NCI-H2029 (cell line): ENCODE measurements around the gene LARGE1.
"Not testable (repeated sequence)": the region's sequence is repeated elsewhere in the genome, so short reads cannot be mapped to it uniquely, and the experiment has no call there.

Experiments used
- DNase-seq: peaks from one replicate; lab custom pipeline; 2025; lab: John Stamatoyannopoulos, UW

LARGE1 gene

GRCh38 chr22:33883961-33884808 lies 36.1 kb downstream of the LARGE1 start:
- DNase-seq = no peak

DNA sequence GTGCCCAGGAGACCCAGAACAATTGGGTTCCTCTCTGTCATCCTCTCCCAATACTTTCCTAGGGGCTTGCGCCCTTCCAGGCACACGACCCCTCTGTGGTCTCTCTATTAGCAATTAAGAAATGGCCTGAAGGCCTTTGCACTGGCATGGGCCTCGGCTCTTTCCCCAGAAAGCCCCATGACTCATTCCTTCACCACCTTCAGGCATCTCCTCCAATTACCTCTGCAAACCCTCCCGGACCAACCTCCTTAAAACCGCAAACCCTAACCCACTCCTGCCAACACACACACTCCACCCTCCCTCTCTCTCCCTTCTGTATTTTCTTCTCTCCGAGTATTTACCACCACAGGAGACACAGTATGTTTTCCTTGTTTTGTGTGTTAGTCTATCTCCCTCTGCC lies 36.7 kb downstream of the LARGE1 start:
- no peak for DNase-seq

DNA sequence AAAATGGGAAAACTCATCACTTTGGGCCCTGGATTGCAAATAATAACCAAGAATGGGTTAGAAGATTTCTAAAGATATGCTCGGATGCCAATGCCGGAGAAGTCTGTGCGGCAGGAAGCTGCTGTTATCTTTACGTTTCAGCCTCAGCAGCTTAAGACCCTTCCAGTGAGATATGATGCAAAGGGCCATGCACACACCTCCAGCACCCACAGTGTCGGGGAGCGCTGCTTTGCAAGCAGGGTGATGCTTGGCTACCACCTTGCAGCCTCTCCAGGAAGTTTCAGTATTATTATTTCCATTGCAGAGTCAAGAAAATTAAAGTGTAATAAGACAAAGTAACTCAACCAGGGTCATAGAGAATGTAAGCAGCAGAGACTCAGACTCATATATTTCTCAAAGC lies 37.3 kb downstream of the LARGE1 start:
- no peak for DNase-seq

- DNase-seq = no peak
Observed at GRCh38 chr22:33880986-33881385, 39.3 kb downstream of the LARGE1 start.

GRCh38 chr22:33879796-33880195 lies 40.5 kb downstream of the LARGE1 start:
- no peak for DNase-seq

DNA sequence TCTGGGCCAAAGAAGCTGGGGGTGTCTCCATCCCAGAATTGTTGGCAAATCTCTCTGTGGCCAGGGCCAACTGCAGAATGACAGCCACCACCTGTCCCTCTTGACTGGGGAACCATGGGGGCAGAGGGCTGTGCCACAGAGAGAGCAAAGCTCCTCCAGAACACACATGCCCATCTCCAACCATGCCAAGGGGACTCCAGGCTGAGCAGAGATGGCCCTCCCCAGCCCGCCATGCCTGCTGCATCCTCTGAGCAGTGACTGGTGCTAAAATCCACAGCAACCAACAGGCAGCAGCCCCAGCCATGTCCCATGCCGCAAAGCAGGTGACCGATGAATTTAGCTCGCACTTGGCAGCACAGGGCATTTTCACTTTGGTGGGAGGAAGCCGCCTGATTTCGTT lies 45.0 kb downstream of the LARGE1 start:
- no peak for DNase-seq

- DNase-seq = no peak
Observed at GRCh38 chr22:33874206-33874605, 46.1 kb downstream of the LARGE1 start.

DNA sequence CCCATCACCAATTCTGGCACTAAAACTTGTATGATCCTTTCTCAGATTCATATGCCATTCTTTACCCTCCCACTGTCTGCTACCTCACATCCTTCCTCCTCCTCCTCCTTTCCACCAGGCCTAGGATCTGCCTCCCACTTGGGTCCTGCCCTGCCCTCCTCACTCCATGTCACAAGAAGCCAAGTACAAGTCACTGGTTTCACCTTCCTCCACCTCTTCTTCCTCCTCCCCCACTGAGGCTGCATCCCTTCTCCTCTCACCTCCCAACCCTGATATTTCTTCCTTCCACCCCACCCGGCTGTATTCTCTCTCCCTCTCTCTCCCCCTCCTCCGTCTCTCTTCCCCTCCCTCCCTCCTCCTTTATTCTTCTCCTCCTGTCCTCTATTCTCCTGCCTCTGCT lies 46.6 kb downstream of the LARGE1 start:
- no peak for DNase-seq

DNA sequence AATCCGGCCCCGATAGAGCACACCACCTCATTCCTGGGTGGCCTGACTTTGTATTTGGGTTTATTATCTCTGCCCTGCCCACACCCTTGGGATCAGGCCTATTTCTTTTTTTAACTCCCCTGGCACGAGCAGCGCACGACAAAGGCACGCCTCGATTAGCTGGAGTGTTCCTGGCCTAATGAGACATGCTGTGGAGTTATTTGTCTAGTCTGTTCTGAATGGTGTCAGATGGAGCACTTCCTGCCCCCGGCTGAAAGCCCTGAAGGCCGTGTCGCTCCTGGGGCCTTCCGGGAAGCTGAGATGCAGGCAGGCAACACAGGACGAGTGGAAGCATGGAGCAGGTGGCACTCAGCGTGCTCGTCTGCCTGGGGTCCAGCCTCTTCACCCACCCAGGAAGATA lies 47.1 kb downstream of the LARGE1 start:
- DNase-seq = peak; percentile 53

- DNase-seq = no peak
Observed at GRCh38 chr22:33871935-33872334, 48.3 kb downstream of the LARGE1 start.

DNA sequence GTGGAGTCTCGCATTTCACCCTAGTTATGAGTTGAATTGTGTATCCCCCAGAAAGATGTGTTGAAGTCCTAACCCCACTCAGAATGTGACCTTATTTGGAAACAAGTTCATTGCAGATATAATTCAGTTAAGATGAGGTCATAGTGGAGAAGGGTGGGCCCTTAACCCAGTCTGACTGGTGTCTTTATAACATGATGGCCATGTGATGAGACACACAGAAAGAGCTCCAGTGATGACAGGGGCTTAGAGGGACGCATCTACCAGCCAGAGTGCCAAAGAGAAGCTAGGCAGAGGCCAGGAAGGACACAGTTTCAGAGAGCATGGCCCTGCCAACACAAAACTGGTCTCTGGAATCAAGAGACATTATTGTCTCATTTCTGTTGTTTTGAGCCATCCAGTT lies 50.3 kb downstream of the LARGE1 start:
- no peak for DNase-seq

DNA sequence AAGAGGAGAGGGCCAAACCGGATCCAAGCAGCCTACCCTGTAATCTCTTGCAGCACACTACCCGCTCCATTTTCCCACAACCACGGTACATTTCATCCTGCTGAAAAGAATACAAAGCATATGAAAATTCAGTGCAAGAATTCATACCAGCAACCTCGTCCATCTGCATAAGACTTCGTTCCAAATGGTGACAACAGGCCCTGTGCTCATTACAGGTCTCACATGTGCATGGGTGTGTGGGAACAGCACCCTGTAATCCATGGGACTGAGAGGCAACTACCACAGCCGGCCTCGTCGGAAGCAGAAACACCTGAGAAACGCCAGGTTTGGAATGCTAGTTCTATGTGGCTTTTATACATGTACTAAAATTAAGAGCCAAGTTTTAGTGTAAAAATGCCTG lies 52.3 kb downstream of the LARGE1 start:
- DNase-seq = no peak

DNA sequence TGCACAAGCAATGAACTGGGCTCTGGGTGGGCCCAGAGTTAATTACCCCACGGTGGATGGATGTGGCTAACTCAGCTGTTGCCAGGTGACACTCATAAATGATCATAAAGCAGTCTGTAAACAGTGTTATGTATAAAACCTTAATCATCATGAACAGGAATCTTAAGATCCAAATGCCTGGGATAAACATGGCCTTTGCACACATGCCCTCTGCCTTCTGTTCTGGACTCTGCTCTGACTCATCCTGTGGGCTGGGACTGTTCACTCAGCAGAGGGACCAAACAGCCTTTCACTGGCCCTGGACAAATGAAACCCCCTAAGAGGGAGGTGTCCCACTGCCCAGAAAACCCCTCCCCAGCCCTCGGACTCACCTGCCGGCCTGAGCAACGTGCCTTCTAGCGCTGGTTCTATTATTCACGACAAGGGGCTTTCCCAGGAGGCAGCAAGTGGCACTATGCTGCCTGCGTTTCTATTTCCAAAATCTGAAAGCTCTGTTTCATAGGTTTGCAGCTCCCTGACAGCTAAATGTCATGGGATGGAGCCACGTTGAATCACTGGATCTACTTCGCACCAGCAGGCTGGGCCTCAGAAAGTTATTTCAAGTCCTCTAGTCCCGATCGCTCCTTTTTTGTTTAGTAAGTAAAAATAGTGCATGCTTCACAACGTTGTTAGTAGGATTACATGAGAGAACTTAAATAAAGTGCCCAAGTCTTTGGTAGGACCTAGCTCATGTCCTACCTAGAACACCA lies 53.0 kb downstream of the LARGE1 start:
- no peak for DNase-seq

GRCh38 chr22:33866511-33866910 lies 53.8 kb downstream of the LARGE1 start:
- no peak for DNase-seq

GRCh38 chr22:33865996-33866395 lies 54.3 kb downstream of the LARGE1 start:
- no peak for DNase-seq

GRCh38 chr22:33865248-33865647 lies 55.0 kb downstream of the LARGE1 start:
- no peak for DNase-seq

- DNase-seq = no peak
Observed at GRCh38 chr22:33864723-33865130, 55.5 kb downstream of the LARGE1 start.

DNA sequence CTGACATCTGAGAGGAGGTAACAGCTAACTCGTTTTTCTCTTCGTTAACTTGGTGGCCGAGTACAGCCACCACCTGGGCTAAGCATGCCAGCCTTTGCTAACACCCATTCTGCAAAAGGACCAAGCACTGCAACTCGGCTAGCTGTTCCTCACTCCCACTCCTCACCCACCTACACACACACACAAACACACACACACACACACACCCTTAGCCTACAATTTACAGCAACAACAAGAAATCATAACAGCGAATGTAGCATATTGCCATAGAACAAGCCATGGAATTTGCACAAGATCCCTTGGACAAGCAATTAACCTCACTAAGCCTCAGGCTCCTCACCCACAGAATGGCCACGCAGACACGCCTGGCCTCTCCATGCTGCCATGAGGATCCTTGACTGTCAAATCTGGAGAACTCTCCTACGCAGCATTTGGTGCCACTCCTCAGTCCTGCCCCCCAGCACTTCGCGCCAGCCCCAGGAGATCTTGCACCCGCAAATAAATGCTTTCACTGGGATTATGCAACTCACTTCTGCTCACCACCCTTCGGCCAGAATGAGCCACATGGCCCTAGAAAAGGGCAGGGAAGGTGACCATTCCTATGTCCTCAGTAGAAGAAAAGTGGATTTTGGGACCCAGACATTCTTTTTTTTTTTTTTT lies 58.9 kb downstream of the LARGE1 start:
- no peak for DNase-seq

GRCh38 chr22:33860386-33860785 lies 59.9 kb downstream of the LARGE1 start:
- DNase-seq = no peak

DNA sequence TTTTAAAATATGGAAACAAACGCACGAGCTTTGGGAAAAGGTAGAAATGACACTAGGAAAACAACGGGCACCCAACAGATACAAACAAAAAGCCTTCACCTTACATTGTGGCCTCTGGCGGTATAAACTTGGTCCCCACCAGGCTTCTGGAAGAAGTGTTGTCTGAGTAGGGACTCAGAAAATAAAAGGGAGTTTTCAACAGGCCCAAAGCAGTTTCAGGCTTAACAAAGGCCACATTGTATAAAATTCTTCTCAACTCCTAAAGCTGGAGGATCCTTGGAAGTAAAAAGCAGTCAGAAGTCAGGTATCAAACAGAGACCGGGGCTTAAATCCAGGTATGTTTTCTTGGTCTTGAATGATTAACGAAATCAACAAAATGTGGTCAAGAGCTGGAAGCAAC lies 61.0 kb downstream of the LARGE1 start:
- no peak for DNase-seq

GRCh38 chr22:33858653-33859052 lies 61.6 kb downstream of the LARGE1 start:
- DNase-seq = not testable (repeated sequence)

- DNase-seq = not testable (repeated sequence)
Observed at GRCh38 chr22:33857767-33858166, 62.5 kb downstream of the LARGE1 start.

DNA sequence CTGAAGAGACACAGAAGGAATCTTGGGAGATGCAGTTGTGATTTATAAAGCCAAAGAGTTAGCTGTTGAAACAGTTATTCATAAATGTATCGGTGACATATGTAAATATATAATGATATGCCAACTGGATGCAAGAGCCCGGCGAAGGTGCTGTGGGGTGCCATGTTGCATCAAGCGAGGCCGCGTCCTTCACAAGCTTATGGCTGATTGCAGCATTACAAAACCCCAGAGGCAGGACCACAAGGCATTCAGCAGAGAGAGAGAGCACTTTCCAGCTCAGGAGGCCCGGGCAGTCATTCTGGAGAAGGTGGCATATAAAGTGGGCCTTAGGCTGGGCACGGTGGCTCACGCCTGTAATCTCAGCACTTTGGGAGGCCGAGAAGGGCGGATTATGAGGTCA lies 65.6 kb downstream of the LARGE1 start:
- DNase-seq = no peak
